SK-N-SH treated with all-trans-retinoic acid at 6 μM for 48 hours (cell line): ENCODE results near the gene ZFHX3.

ENCODE experiments used
- ARNTL ChIP-seq: fragments of 450-650 bp; formaldehyde crosslinking; IDR thresholded peaks from 2 replicates; pipeline ENCODE4 v1.5.0; 2020; ENCODE audit warnings: low read depth, mild to moderate bottlenecking, moderate library complexity, borderline replicate concordance
- POU6F1 ChIP-seq: fragments of 250-450 bp; sonication (Bioruptor Pico); IDR thresholded peaks from 2 replicates; pipeline ENCODE4 v1.8.0; 2021; ENCODE audit warnings: low read depth, mild to moderate bottlenecking, moderate library complexity, borderline replicate concordance
- RARB ChIP-seq: fragments of 250-450 bp; sonication (Bioruptor Pico); IDR thresholded peaks from 2 replicates; pipeline ENCODE4 v1.8.0; 2021; ENCODE audit warnings: mild to moderate bottlenecking, moderate library complexity
- ZNF565 ChIP-seq: fragments of 450-650 bp; formaldehyde crosslinking; conservative IDR thresholded peaks from 2 replicates; pipeline ENCODE4 v1.5.0; 2020; ENCODE audit warnings: low read depth, mild to moderate bottlenecking, moderate library complexity
- ZNF70 ChIP-seq: fragments of 450-650 bp; formaldehyde crosslinking; IDR thresholded peaks from 2 replicates; pipeline ENCODE4 v1.5.0; 2020; ENCODE audit warnings: mild to moderate bottlenecking, moderate library complexity

GRCh38 chr16:72786606-72787005 lies 261.3 kb downstream of the ZFHX3 start:
- TF ChIP-seq ARNTL (CRISPR knock-in tag): no peak
- no peak for TF ChIP-seq ZNF70
- TF ChIP-seq POU6F1 (CRISPR knock-in tag): no peak
- no peak for TF ChIP-seq RARB (CRISPR knock-in tag)
- no peak for TF ChIP-seq ZNF565 (CRISPR knock-in tag)
